Measurements from ENCODE around the gene IL20RA.

DNA sequence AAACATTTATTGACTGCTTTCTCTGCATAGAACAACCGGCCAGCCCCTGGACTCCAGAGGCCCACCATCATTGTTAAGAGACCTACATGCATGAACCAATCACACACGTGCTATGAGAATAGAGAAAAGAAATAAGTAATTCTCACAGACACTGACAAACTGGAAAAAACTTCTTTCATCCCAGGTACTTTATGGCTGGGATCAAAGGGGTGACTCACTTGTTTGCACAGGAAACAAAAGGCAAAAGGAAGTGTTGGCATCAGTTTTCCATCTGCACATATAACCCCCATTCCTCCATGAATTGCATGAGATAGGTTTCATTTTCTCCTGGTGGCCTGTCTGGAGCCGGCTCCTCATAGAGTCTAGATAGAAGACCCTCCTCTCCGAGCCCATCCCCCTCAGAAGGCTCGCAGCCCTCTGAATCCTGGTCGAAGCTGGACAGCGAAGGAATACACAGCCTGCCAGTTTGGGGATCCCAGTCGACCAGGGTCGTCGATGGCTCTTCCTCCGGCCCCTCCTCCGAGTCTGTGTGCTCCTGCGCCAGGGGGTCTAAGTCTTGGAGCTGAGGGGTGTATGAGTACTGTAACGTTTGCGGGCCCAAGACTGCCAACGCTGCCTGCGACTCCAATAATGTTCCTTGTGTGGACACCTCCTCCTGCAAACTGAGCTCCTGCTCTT is 43.3 kb downstream of the IL20RA start:
- TF ChIP-seq, protein P1, sequence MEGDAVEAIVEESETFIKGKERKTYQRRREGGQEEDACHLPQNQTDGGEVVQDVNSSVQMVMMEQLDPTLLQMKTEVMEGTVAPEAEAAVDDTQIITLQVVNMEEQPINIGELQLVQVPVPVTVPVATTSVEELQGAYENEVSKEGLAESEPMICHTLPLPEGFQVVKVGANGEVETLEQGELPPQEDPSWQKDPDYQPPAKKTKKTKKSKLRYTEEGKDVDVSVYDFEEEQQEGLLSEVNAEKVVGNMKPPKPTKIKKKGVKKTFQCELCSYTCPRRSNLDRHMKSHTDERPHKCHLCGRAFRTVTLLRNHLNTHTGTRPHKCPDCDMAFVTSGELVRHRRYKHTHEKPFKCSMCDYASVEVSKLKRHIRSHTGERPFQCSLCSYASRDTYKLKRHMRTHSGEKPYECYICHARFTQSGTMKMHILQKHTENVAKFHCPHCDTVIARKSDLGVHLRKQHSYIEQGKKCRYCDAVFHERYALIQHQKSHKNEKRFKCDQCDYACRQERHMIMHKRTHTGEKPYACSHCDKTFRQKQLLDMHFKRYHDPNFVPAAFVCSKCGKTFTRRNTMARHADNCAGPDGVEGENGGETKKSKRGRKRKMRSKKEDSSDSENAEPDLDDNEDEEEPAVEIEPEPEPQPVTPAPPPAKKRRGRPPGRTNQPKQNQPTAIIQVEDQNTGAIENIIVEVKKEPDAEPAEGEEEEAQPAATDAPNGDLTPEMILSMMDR (IDR thresholded peaks at IDR 0.05): no peak
- TF ChIP-seq POLR2A (IDR thresholded peaks at IDR 0.05): no peak
